Measurements from ENCODE around the gene GAREM1.

GRCh38 chr18:32302806-32303205 lies 167.9 kb downstream of the GAREM1 start:
- TF ChIP-seq POLR2A (IDR thresholded peaks at IDR 0.05; ENCODE audit: low read depth, low read length) (no peak), POLR2AphosphoS5 (IDR thresholded peaks at IDR 0.05; ENCODE audit: low read depth, low read length) (no peak)
